GM19193 (cell line): Measurements from ENCODE around the gene APOO.

Experiments
- POLR2A ChIP-seq: IDR thresholded peaks from 4 replicates; pipeline ENCODE4 v1.6.1; 2011; ENCODE audit not compliant: insufficient read depth, insufficient read length; ENCODE audit errors: extremely low read depth

The APOO gene

DNA sequence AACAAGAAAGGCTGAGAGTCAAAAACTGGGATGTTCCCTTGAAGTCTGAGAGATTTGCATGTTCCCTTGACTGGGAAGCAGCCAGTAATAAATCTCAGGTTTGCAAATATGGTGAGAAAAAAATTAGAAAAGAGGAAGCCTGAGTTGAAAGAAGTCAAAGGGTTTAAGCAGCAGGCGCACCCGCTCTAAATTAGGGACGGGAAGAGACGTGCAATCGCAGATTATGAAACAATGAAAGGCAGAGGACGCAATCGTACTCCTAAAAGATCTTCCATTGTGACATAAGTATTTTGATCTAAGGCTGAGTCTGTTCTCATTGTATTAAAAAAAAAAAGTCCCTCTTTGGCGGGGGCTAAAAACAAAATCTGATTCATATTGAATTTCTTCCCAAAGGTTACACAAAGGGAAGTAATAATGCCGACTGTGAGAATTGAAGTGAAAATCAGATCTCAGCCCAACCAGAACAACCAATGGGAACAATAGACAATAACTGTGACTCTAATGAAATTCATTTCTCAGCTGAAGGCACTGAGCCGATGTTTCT is 96.6 kb downstream of the APOO start:
- no peak for TF ChIP-seq POLR2A

GRCh38 chrX:23810279-23810678 is 97.5 kb downstream of the APOO start:
- no peak for TF ChIP-seq POLR2A

- TF ChIP-seq POLR2A: no peak
Measured at GRCh38 chrX:23805389-23805788, 102.3 kb downstream of the APOO start.

DNA sequence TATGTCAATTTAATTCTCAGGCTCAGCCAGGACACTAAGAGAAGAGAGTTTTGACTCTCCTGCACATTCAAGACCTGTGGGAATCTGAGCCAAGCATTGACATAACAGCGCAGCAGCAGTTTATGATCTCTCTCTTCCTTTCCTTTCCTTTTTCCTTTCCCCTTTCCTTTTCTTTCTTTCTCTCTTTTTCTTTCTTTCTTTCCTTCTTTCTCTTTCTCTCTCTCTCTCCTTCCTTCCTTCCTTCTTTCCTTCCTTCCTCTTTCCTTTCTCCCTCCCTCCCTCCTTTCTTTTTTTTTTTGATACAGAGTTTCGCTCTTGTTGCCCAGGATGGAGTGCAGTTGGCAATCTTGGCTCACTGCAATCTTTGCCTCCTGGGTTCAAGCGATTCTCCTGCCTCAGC is 103.2 kb downstream of the APOO start:
- TF ChIP-seq POLR2A: no peak

DNA sequence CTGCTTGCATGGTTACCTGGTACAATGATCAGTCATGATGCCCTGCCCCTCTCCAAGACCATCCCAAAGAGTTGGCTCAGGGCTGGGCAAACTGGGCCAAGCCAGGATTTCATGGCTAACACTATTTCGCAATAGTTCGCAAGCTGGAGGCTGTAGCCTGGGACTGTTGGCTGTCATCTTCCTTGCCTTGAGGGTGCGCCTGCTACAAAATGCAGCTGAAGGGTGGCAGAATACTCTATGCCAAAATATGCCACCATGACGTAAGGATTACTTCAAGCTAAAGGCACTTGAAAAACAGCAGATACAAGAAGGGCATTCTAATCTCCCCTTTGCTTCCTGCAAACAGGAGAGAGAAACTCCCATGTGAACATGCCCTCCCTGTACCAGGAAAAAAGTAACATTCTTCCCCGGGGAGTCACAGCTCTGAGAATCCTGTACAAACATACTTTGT is 103.8 kb downstream of the APOO start:
- TF ChIP-seq POLR2A: no peak

DNA sequence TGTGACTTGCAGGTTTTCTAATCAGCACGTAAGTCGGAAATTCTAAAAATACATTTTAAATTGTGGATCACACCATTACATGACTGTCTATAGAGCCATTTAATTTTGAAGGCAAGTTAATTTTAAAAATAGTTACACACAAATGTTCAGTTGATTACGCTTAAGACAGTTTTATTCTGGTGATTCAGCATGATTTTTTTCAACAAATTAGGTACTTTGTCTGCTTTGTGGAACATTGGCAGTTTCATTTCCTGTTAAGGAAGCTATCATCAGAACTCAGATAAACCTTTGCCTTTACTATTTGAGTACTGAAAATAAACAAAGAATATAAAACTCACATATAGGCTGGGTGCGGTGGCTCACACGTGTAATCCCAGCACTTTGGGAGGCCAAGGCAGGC is 105.3 kb downstream of the APOO start:
- no peak for TF ChIP-seq POLR2A

GRCh38 chrX:23799469-23800065 is 108.2 kb downstream of the APOO start:
- TF ChIP-seq POLR2A: no peak

DNA sequence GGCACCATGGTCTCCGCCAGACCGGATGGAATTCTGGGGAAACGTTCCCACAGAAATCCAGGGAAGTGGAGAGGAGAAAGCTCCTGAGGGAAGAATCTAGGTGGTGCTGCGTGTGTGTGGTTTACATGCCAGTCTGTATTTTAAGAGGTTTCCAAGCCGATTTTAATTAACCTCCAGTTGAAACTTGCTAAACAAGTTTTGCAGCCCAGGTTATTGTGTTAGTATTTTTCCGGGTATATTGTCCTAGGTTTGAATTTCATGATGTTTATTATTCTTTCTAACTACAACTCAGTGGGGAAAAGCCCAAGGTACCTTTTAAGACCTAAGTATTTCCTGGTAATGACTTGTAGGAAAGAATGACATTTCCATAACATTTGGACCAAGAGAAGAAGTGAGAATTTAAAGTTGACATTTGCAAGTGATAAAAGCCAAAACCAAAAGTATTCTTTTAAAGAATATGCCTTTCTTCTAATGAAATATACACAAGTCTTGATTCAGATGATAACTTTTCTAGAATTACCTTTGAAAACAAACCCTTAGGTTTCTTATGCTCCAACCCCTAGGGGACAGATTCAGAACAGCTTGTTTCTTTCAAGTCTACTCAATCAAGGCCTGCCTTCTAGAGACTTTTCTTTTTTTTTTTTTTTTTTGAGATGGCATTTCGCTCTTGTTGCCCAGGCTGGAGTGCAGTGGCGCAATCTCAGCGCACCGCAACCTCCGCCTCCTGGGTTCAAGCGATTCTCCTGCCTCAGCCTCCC is 110.2 kb downstream of the APOO start:
- TF ChIP-seq POLR2A: no peak

- no peak for TF ChIP-seq POLR2A
Measured at GRCh38 chrX:23795221-23795620, 112.5 kb downstream of the APOO start.

GRCh38 chrX:23792861-23793553 is 114.7 kb downstream of the APOO start:
- no peak for TF ChIP-seq POLR2A

- no peak for TF ChIP-seq POLR2A
Measured at GRCh38 chrX:23790155-23790497, 117.6 kb downstream of the APOO start.

DNA sequence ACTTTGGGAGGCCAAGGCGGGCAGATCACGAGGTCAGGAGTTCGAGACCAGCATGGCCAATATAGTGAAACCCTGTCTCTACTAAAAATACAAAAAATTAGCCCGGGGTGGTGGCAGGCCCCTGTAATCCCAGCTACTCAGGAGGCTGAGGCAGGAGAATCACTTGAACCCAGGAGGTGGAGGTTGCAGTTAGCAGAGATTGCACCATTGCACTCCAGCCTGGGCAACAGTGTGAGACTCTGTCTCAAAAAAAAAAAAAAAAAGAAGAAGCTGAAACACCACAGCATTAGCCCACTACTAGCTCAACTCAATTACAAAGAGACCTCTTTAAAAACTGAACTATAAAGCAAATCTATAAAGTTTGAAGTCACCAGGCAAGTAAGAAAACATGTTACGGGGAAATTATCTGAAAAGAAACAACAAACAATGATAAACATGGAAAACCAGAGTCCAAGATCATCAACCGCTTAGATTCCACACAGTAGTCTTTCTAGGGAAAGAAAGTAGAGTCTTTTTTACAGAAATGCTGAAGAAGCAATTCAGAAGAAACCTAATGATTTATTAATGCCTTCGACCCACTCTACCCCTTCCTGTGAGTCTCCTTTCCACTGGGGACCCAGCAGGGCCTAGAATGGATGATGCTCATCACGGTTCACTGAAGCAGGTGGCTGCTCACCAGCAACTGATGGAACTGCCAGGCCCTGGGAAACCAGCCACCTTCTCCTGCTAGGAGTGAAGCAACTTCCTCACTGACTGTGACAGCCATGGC is 118.2 kb downstream of the APOO start:
- TF ChIP-seq POLR2A: no peak

DNA sequence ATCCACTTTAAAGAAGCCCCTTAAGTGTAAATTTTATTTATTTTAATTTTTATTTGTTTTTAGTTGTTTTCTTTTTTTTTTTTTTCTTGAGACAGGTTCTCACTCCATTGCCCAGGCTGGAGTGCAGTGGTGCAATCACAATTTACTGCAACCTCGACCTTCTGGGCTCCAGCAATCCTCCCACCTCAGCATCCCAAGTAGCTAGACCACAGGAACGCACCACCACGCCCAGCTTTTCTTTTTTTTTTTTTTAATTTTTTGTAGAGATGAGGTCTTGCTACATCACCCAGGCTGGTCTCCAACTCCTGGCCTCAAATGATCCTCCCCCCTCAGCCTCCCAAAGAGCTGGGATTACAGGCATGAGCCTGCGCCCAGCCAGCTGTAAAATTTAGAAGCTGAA is 118.8 kb downstream of the APOO start:
- no peak for TF ChIP-seq POLR2A

- no peak for TF ChIP-seq POLR2A
Measured at GRCh38 chrX:23788521-23788920, 119.2 kb downstream of the APOO start.

DNA sequence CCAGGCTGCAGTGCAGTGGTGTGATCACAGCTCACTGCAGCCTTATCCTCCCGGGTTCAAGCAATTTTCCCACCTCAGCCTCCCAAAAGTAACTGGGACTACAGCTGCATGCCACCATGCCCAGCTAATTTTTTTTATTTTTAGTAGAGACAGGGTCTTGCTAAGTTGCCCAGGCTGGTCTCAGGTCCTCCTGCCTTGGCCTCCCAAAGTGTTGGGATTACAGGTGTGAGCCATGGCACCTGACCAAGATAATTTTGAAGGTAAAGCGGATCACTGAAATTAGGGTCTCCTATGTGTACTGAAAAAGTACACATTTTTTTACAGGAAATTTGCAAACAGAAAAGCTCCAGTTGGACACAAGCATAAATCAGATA is 120.0 kb downstream of the APOO start:
- TF ChIP-seq POLR2A: no peak

GRCh38 chrX:23786268-23786815 is 121.4 kb downstream of the APOO start:
- peak; percentile 35 for TF ChIP-seq POLR2A

DNA sequence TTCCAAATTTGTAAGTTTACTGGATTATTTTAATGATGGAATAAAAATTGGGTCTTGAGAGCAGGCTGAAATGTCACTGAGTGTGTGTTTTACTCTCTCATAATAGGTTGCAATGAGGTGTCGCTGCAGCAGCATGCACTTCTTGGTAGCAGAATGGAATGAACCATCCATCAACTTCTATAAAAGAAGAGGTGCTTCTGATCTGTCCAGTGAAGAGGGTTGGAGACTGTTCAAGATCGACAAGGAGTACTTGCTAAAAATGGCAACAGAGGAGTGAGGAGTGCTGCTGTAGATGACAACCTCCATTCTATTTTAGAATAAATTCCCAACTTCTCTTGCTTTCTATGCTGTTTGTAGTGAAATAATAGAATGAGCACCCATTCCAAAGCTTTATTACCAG is 122.2 kb downstream of the APOO start:
- no peak for TF ChIP-seq POLR2A
